Body of pancreas (tissue), 4 donors: ENCODE data around the gene ADGRD1.

Source experiments
- CTCF ChIP-seq, 7 experiments: fragments of 450-650 bp in 4 of 7; fragments of 200-600 bp in 3 of 7; sonication (generic) in 3 of 7; IDR thresholded peaks; one replicate each; pipeline ENCODE4 v1.5.1; 2016 to 2019; ENCODE audit warnings: antibody characterized with exemption in 7 of 7
- POLR2A ChIP-seq, 3 donors: fragments of 450-650 bp; IDR thresholded peaks; one replicate each; pipeline ENCODE4 v1.6.1; 2016; ENCODE audit warnings: antibody characterized with exemption in 3 of 3, mild to moderate bottlenecking in 2 of 3

GRCh38 chr12:131141514-131141913 lies 187.8 kb downstream of the ADGRD1 start:
- TF ChIP-seq CTCF (IDR thresholded peaks at IDR 0.05) (no peak), POLR2A (IDR thresholded peaks at IDR 0.05) (no peak)
